ENCODE data around the gene TBPL1.

- TF ChIP-seq CTCF (IDR thresholded peaks at IDR 0.05) (no peak), POLR2A (IDR thresholded peaks at IDR 0.05) (no peak)
Observed at GRCh38 chr6:134034961-134035822, 82.2 kb downstream of the TBPL1 start.

Measured in adrenal gland (tissue), 5 donors.